SH-SY5Y (cell line): Measurements from ENCODE around the gene APH1B.

Source experiments
- GATA2 ChIP-seq: IDR thresholded peaks from 2 replicates; pipeline ENCODE4 v1.6.1; 2011; ENCODE audit warnings: mild to moderate bottlenecking, low read depth, low read length
- GATA3 ChIP-seq: IDR thresholded peaks from 2 replicates; pipeline ENCODE4 v1.6.1; 2011; ENCODE audit warnings: low read depth, mild to moderate bottlenecking, low read length, moderate library complexity

GRCh38 chr15:63352808-63353207, 75.4 kb downstream of the APH1B start:
- TF ChIP-seq GATA3 (no peak), GATA2 (no peak)
